HepG2 (cell line): Measurements from ENCODE around the gene MYLK2. TPM values are rescaled to one million over a fixed set of nuclear protein-coding genes. Genes with fewer than 3 reads are reported as not detected.

Experiments
- ATAC-seq: fragments of 200-7000 bp; cut with Tn5 transposase; 3 replicates; pipeline ENCODE4 v1.9.1; 2020; ENCODE audit warnings: mild to moderate bottlenecking, moderate library complexity
- BruUV-seq: library from RNA; stranded (reverse); fragments of 400-500 nt; replicated peaks from 2 replicates; lab custom pipeline; 2021; lab: Mats Ljungman, UMichigan
- CTCF ChIA-PET: fragments of 300-600 bp; formaldehyde crosslinking; extraction: SDS; loops from one replicate; lab custom pipeline; 2021; ENCODE audit warnings: low total read pairs, inconsistent platforms, low intra/inter-chr PET ratio; lab: Yijun Ruan, JAX
- POLR2A ChIA-PET: fragments of 350-600 bp; sonication (Branson Sonifier 250); formaldehyde crosslinking; loops from one replicate; lab custom pipeline; 2020; ENCODE audit warnings: antibody characterized with exemption, inconsistent platforms; lab: Yijun Ruan, JAX
- DNase-seq: peaks from one replicate; pipeline ENCODE4 v3.0.0-alpha.2; 2015; ENCODE audit warnings: low spot score
- FAIRE-seq: peaks from 3 replicates; lab custom pipeline; 2011; peaks lifted over from hg19 to GRCh38; lab: Jason Lieb, UNC
- H2AFZ ChIP-seq: one replicate; pipeline ENCODE4 v1.6.1; 2011; ENCODE audit warnings: low read length, inconsistent platforms
- H3K27ac ChIP-seq: fragments of 300-600 bp; 3 replicates; pipeline ENCODE4 v1.8.0; 2011; ENCODE audit warnings: mixed run types, mild to moderate bottlenecking, mixed read lengths, low read length, inconsistent platforms; ENCODE audit not compliant: insufficient read depth; ENCODE audit errors: extremely low read length
- H3K27me3 ChIP-seq, 2 experiments: fragments of 200-600 bp in 1 of 2; 2 replicates in 1 of 2; 3 replicates in 1 of 2; pipeline versions ENCODE4 v1.6.0 to v1.8.0; 2011; ENCODE audit warnings: low read length in 2 of 2, mild to moderate bottlenecking in 2 of 2, moderate library complexity in 2 of 2, inconsistent platforms in 1 of 2; ENCODE audit not compliant: insufficient read depth in 2 of 2, control insufficient read depth in 1 of 2
- H3K36me3 ChIP-seq, 2 experiments: fragments of 200-600 bp in 1 of 2; replicated peaks in 1 of 2; 2 replicates in 1 of 2; 3 replicates in 1 of 2; pipeline versions ENCODE4 v1.5.1 to v1.8.0; 2011; ENCODE audit warnings: low read length in 2 of 2, inconsistent platforms in 1 of 2; ENCODE audit not compliant: insufficient read depth in 2 of 2, control insufficient read depth in 1 of 2
- H3K4me1 ChIP-seq: 2 replicates; pipeline ENCODE4 v1.5.1; 2012; ENCODE audit warnings: low read length, inconsistent platforms; ENCODE audit not compliant: insufficient read depth
- H3K4me2 ChIP-seq: 2 replicates; pipeline ENCODE4 v1.6.0; 2011; ENCODE audit warnings: low read depth, low read length, inconsistent platforms
- H3K4me3 ChIP-seq, 3 experiments: fragments of 200-600 bp in 1 of 3; sonication (generic), shearing (Covaris generic) in 1 of 3; replicated peaks in 1 of 3; 2 replicates each; pipeline ENCODE4 v1.5.1; 2011 to 2016; ENCODE audit warnings: low read length in 3 of 3, inconsistent platforms in 2 of 3, low read depth in 2 of 3, mild to moderate bottlenecking in 2 of 3, control low read depth in 1 of 3, mixed read lengths in 1 of 3; ENCODE audit not compliant: insufficient read depth in 1 of 3
- H3K79me2 ChIP-seq: one replicate; pipeline ENCODE4 v1.6.1; 2011; ENCODE audit warnings: low read length, inconsistent platforms; ENCODE audit not compliant: insufficient read depth
- H3K9ac ChIP-seq: 2 replicates; pipeline ENCODE4 v1.6.0; 2011; ENCODE audit warnings: mild to moderate bottlenecking, low read depth, low read length, inconsistent platforms; ENCODE audit not compliant: insufficient read depth
- H3K9me3 ChIP-seq: 2 replicates; pipeline ENCODE4 v1.5.1; 2012; ENCODE audit warnings: mild to moderate bottlenecking, low read length
- H4K20me1 ChIP-seq: 2 replicates; pipeline ENCODE4 v1.6.0; 2011; ENCODE audit warnings: inconsistent platforms, mild to moderate bottlenecking, low read length, moderate library complexity; ENCODE audit not compliant: insufficient read depth
- SATB2 ChIP-seq: sonication (generic); formaldehyde crosslinking; IDR thresholded peaks from 2 replicates; pipeline ENCODE4 v1.5.0; 2020; ENCODE audit warnings: missing genetic modification reagents
- SMYD3 ChIP-seq: sonication (generic); formaldehyde crosslinking; IDR thresholded peaks from 2 replicates; pipeline ENCODE4 v1.8.1; 2023; ENCODE audit warnings: mild to moderate bottlenecking, missing genetic modification reagents
- ZNF34 ChIP-seq: sonication (generic); formaldehyde crosslinking; IDR thresholded peaks from 2 replicates; pipeline ENCODE4 v1.4.0; 2020; ENCODE audit warnings: mild to moderate bottlenecking, missing genetic modification reagents, borderline replicate concordance
- ZNF605 ChIP-seq: sonication (generic); formaldehyde crosslinking; IDR thresholded peaks from 2 replicates; pipeline ENCODE4 v1.8.0; 2022; ENCODE audit warnings: mild to moderate bottlenecking, missing genetic modification reagents
- ZNF614 ChIP-seq: IDR thresholded peaks from 2 replicates; pipeline ENCODE4 v1.6.1; 2018; ENCODE audit warnings: missing biosample characterization, missing genetic modification reagents, inconsistent platforms, borderline replicate concordance
- ZNF777 ChIP-seq: sonication (generic); formaldehyde crosslinking; IDR thresholded peaks from 2 replicates; pipeline ENCODE4 v1.4.0; 2020; ENCODE audit warnings: missing genetic modification reagents
- WGBS: methylation state at CpG from one replicate; pipeline ENCODE4 v1.1.6; 2017; ENCODE audit warnings: low lambda C conversion rate; 5-methylcytosine and 5-hydroxymethylcytosine counted together
- in situ Hi-C: cut with HindIII; loops from 2 replicates; pipeline ENCODE4 v1.10.0; 2017; ENCODE audit warnings: low pct_unique_long_range_greater_than_20kb; ENCODE audit not compliant: extremely low pct_ligation_motif_present
- intact Hi-C: fragments of 100-400 bp; cut with micrococcal nuclease; formaldehyde crosslinking; loops from one replicate; pipeline ENCODE4 v1.10.0; 2022; ENCODE audit not compliant: unreplicated experiment
- polyA plus RNA-seq, 8 experiments: library from polyadenylated mRNA; depleted of rRNA in 3 of 8; stranded (reverse) in 7 of 8; unstranded in 1 of 8; fragments of >200 nt; fragmentation: Illumina TruSeq in 4 of 8; extraction: Trizol in 4 of 8; gene quantifications; 2 replicates each; pipeline versions ENCODE4 v1.2.1 to v1.2.3, GENCODE V29; 2011 to 2016; ENCODE audit warnings: low read depth in 4 of 8, missing spikeins in 1 of 8, mixed read lengths in 1 of 8; ENCODE audit not compliant: insufficient read depth in 1 of 8
- total RNA-seq, 5 experiments: library from RNA; depleted of rRNA; stranded (reverse); fragments of >200 nt; fragmentation: Illumina TruSeq; extraction: Trizol; gene quantifications; 2 replicates each; pipeline ENCODE4 v1.2.3, GENCODE V29; 2016; ENCODE audit warnings: low read depth in 1 of 5
- TF ChIP-seq, protein P1 (sequence below): sonication (generic); formaldehyde crosslinking; IDR thresholded peaks from 2 replicates; pipeline ENCODE4 v1.4.0; 2020; ENCODE audit warnings: missing genetic modification reagents
- TF ChIP-seq, protein P2 (sequence below): IDR thresholded peaks from 2 replicates; pipeline ENCODE4 v1.6.1; 2018; ENCODE audit warnings: missing genetic modification reagents
- TF ChIP-seq, protein P3 (sequence below): sonication (generic); formaldehyde crosslinking; IDR thresholded peaks from 2 replicates; pipeline ENCODE4 v1.8.0; 2022; ENCODE audit warnings: missing genetic modification reagents, mild to moderate bottlenecking, moderate library complexity, borderline replicate concordance
- TF ChIP-seq, protein P4 (sequence below): IDR thresholded peaks from 2 replicates; pipeline ENCODE4 v1.6.1; 2012; ENCODE audit warnings: low read depth, low read length, improper control_type of control experiment
- TF ChIP-seq, protein P5 (sequence below), 2 experiments: sonication (generic) in 1 of 2; formaldehyde crosslinking in 1 of 2; IDR thresholded peaks; 2 replicates each; pipeline versions ENCODE4 v1.4.0 to v1.6.1; 2018 to 2020; ENCODE audit warnings: missing genetic modification reagents in 2 of 2, borderline replicate concordance in 1 of 2, low read depth in 1 of 2, mild to moderate bottlenecking in 1 of 2, missing biosample characterization in 1 of 2

Gene MYLK2
- total and polyA plus RNA-seq, 2 of the 13 experiments (the other 11 are each of a cell fraction or from before 2014, with no cell fraction given), result 0.27 TPM; not detected in 1

DNA sequence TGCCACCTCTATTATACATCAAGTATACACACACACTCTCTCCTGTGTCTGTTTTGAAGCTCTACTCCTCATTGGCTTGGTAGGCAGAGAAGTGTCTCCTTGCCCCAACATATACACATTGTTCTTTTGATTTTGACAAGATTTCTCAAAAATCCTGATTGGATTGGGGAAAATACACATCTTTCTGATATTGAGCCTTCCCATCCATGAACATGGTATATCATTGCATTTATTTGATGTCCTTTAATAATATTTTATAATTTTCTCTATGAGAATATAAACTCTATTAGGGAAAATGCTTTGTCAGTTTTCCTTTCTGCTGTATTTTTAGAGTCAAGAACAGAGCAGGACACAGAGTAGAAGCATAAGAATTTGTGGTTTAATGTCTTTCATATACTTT lies 58.5 kb downstream of the MYLK2 start (continued):
- TF ChIP-seq, protein P1, sequence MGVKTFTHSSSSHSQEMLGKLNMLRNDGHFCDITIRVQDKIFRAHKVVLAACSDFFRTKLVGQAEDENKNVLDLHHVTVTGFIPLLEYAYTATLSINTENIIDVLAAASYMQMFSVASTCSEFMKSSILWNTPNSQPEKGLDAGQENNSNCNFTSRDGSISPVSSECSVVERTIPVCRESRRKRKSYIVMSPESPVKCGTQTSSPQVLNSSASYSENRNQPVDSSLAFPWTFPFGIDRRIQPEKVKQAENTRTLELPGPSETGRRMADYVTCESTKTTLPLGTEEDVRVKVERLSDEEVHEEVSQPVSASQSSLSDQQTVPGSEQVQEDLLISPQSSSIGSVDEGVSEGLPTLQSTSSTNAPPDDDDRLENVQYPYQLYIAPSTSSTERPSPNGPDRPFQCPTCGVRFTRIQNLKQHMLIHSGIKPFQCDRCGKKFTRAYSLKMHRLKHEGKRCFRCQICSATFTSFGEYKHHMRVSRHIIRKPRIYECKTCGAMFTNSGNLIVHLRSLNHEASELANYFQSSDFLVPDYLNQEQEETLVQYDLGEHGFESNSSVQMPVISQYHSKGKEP (CRISPR knock-in tag), result no peak

DNA sequence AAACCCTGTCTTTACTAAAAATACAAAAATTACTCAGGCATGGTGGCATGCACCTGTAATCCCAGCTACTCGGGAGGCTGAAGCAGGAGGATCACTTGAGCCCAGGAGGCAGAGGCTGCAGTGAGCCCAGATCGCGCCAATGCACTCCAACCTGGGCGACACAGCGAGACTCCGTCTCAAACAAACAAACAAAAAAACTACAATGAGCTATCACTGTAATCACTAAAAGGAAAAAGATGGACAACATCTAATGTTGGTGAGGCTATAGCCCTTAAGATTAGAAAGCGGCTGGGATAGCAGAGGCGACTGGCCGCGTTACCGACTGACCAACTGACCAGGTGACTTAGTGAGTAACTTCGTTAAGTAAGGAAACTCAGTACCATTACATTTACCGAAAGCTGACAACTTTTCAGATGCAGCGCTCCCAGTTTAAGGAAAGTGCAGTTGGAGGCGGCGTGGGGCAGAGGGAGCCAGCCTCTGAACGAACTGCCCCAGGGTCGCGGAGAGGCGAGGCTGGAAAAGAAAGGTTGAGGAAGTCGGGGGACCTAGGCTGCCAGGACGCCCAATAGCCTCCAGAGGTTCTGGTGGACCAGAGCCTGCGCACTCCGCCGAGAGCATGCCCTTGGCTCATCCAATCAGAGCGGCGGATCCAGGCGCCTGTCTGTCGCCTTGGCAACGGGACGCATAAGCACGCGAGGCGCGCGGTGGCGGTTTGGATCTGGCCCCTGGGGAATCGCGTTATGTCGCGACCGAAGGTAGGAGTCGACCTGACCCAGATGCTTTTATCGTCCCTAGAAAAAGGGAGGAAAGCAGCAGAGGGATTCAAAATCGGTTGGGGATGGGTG lies 60.2 kb downstream of the MYLK2 start:
- H3K27ac ChIP-seq, result peak overlapping the region; percentile 37
- H3K4me1 ChIP-seq, result peaks cover 31% of the 10 kb centered on the region
- ChIA-PET CTCF (no interaction called here), POLR2A (interaction anchor here (0.9 to 1.7 kb wide), 8 partner anchors 8 to 274 kb away, joined by 3 to 11 read pairs (median 4); partner anchors contain the start of genes DUSP15, ID1, PDRG1 and TM9SF4)
- in situ Hi-C loops, result no loop called here
- peak overlapping the region; percentile 58 to 75 (median 58) for H3K4me3 ChIP-seq
- H2AFZ ChIP-seq, result peak overlapping the region; percentile 89
- TSS peak; percentile 76 for BruUV-seq
- H3K4me2 ChIP-seq, result peak overlapping the region; percentile 93
- ATAC-seq (peak; percentile 99), FAIRE-seq (peak; percentile 60), DNase-seq (peak; percentile 98)
- no peaks in the 10 kb centered on the region for H3K36me3 ChIP-seq
- no peaks in the 10 kb centered on the region for H3K79me2 ChIP-seq
- no peaks in the 10 kb centered on the region for H4K20me1 ChIP-seq
- no peaks in the 10 kb centered on the region for H3K9me3 ChIP-seq
- H3K27me3 ChIP-seq, result no peaks in the 10 kb centered on the region
- H3K9ac ChIP-seq, result peak overlapping the region; percentile 60
- WGBS, result 4% methylated on average over 45 of the region's 45 CpGs
- intact Hi-C loops, result no loop called here
- TF ChIP-seq ZNF614 (CRISPR knock-in tag) (peak; percentile 68; the same call in 1 of the 2 replicates), SMYD3 (CRISPR knock-in tag) (no peak), ZNF605 (0 out of 2 replicates have a peak, but pooled peaks have one; percentile 42), ZNF777 (CRISPR knock-in tag) (peak; percentile 37; the same call in 1 of the 2 replicates), SATB2 (CRISPR knock-in tag) (no peak), ZNF34 (CRISPR knock-in tag) (0 out of 2 replicates have a peak, but pooled peaks have one; percentile 67)
- TF ChIP-seq, protein P2, sequence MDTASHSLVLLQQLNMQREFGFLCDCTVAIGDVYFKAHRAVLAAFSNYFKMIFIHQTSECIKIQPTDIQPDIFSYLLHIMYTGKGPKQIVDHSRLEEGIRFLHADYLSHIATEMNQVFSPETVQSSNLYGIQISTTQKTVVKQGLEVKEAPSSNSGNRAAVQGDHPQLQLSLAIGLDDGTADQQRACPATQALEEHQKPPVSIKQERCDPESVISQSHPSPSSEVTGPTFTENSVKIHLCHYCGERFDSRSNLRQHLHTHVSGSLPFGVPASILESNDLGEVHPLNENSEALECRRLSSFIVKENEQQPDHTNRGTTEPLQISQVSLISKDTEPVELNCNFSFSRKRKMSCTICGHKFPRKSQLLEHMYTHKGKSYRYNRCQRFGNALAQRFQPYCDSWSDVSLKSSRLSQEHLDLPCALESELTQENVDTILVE (CRISPR knock-in tag), result peak; percentile 34
- TF ChIP-seq, protein P3, sequence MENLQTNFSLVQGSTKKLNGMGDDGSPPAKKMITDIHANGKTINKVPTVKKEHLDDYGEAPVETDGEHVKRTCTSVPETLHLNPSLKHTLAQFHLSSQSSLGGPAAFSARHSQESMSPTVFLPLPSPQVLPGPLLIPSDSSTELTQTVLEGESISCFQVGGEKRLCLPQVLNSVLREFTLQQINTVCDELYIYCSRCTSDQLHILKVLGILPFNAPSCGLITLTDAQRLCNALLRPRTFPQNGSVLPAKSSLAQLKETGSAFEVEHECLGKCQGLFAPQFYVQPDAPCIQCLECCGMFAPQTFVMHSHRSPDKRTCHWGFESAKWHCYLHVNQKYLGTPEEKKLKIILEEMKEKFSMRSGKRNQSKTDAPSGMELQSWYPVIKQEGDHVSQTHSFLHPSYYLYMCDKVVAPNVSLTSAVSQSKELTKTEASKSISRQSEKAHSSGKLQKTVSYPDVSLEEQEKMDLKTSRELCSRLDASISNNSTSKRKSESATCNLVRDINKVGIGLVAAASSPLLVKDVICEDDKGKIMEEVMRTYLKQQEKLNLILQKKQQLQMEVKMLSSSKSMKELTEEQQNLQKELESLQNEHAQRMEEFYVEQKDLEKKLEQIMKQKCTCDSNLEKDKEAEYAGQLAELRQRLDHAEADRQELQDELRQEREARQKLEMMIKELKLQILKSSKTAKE (CRISPR knock-in tag), result peak; percentile 70; the same call in 1 of the 2 replicates
- TF ChIP-seq, protein P4, sequence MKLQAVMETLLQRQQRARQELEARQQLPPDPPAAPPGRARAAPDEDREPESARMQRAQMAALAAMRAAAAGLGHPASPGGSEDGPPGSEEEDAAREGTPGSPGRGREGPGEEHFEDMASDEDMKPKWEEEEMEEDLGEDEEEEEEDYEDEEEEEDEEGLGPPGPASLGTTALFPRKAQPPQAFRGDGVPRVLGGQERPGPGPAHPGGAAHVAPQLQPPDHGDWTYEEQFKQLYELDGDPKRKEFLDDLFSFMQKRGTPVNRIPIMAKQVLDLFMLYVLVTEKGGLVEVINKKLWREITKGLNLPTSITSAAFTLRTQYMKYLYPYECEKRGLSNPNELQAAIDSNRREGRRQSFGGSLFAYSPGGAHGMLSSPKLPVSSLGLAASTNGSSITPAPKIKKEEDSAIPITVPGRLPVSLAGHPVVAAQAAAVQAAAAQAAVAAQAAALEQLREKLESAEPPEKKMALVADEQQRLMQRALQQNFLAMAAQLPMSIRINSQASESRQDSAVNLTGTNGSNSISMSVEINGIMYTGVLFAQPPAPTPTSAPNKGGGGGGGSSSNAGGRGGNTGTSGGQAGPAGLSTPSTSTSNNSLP, result no peak
- TF ChIP-seq, protein P5, sequence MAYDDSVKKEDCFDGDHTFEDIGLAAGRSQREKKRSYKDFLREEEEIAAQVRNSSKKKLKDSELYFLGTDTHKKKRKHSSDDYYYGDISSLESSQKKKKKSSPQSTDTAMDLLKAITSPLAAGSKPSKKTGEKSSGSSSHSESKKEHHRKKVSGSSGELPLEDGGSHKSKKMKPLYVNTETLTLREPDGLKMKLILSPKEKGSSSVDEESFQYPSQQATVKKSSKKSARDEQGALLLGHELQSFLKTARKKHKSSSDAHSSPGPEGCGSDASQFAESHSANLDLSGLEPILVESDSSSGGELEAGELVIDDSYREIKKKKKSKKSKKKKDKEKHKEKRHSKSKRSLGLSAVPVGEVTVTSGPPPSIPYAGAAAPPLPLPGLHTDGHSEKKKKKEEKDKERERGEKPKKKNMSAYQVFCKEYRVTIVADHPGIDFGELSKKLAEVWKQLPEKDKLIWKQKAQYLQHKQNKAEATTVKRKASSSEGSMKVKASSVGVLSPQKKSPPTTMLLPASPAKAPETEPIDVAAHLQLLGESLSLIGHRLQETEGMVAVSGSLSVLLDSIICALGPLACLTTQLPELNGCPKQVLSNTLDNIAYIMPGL (CRISPR knock-in tag; IDR thresholded peaks at IDR 0.05; ENCODE audit: borderline replicate concordance in 1 of 2, low read depth in 1 of 2), result peak; percentile 68 to 72; a peak in 3 of 4 replicates
